NCI-H2029 (cell line): ENCODE measurements around the gene ANKRD50.

Experiments used
- DNase-seq: peaks from one replicate; lab custom pipeline; 2025; lab: John Stamatoyannopoulos, UW

The ANKRD50 gene

GRCh38 chr4:124708517-124709300, 3.8 kb downstream of the ANKRD50 start:
- no peak for DNase-seq

GRCh38 chr4:124705393-124705792, 7.1 kb downstream of the ANKRD50 start:
- no peak for DNase-seq

GRCh38 chr4:124703154-124703553, 9.4 kb downstream of the ANKRD50 start:
- no peak for DNase-seq

- DNase-seq, result no peak
Measured at GRCh38 chr4:124697441-124697840, 15.1 kb downstream of the ANKRD50 start.

- DNase-seq, result no peak
Measured at GRCh38 chr4:124696182-124696581, 16.4 kb downstream of the ANKRD50 start.

GRCh38 chr4:124694946-124695598, 17.5 kb downstream of the ANKRD50 start:
- DNase-seq, result no peak

- DNase-seq, result no peak
Measured at GRCh38 chr4:124694306-124694705, 18.2 kb downstream of the ANKRD50 start.

- DNase-seq, result no peak
Measured at GRCh38 chr4:124691801-124692200, 20.7 kb downstream of the ANKRD50 start.

- DNase-seq, result no peak
Measured at GRCh38 chr4:124686279-124686678, 26.3 kb downstream of the ANKRD50 start.

GRCh38 chr4:124685851-124686250, 26.7 kb downstream of the ANKRD50 start:
- DNase-seq, result no peak

GRCh38 chr4:124684301-124684700, 28.2 kb downstream of the ANKRD50 start:
- DNase-seq, result no peak

GRCh38 chr4:124682384-124682783, 30.1 kb downstream of the ANKRD50 start:
- DNase-seq, result no peak

- DNase-seq, result no peak
Measured at GRCh38 chr4:124666496-124666895, 46.0 kb downstream of the ANKRD50 start.

GRCh38 chr4:124658795-124659194, 53.7 kb downstream of the ANKRD50 start:
- no peak for DNase-seq

GRCh38 chr4:124650614-124651013, 61.9 kb downstream of the ANKRD50 start:
- DNase-seq, result no peak

GRCh38 chr4:124647599-124647998, 64.9 kb downstream of the ANKRD50 start:
- no peak for DNase-seq

- no peak for DNase-seq
Measured at GRCh38 chr4:124644621-124645020, 67.9 kb downstream of the ANKRD50 start.

- DNase-seq, result no peak
Measured at GRCh38 chr4:124642846-124643245, 69.7 kb downstream of the ANKRD50 start.

GRCh38 chr4:124641715-124642381, 70.7 kb downstream of the ANKRD50 start:
- DNase-seq, result no peak

- DNase-seq, result no peak
Measured at GRCh38 chr4:124640022-124640730, 72.4 kb downstream of the ANKRD50 start.

GRCh38 chr4:124637321-124637720, 75.2 kb downstream of the ANKRD50 start:
- no peak for DNase-seq

GRCh38 chr4:124636788-124637187, 75.7 kb downstream of the ANKRD50 start:
- no peak for DNase-seq
